Keratinocyte (primary cell): ENCODE measurements around the gene RHOBTB1.
"Not testable (repeated sequence)": the region's sequence is repeated elsewhere in the genome, so short reads cannot be mapped to it uniquely, and the experiment has no call there.

Experiments used
- CTCF ChIP-seq, 3 experiments: IDR thresholded peaks in 1 of 3; conservative IDR thresholded peaks in 1 of 3; optimal IDR thresholded peaks in 1 of 3; 2 replicates in 2 of 3; 3 replicates in 1 of 3; pipeline versions ENCODE3 to v1.5.1; 2011; ENCODE audit warnings: low read length in 3 of 3, mild to moderate bottlenecking in 3 of 3, moderate library complexity in 2 of 3, control low read depth in 1 of 3, inconsistent platforms in 1 of 3; ENCODE audit not compliant: insufficient read depth in 2 of 3; ENCODE audit errors: extremely low read depth in 1 of 3
- EZH2 ChIP-seq: IDR thresholded peaks from one replicate; pipeline ENCODE4 v1.6.1; 2012; ENCODE audit warnings: inconsistent platforms, mild to moderate bottlenecking, low read length, moderate library complexity

- not testable (repeated sequence) for TF ChIP-seq CTCF (optimal IDR thresholded peaks at IDR 0.05 in 1 of 3, IDR thresholded peaks at IDR 0.05 in 1 of 3, conservative IDR thresholded peaks at IDR 0.05 in 1 of 3; ENCODE audit: extremely low read depth in 1 of 3, insufficient read depth in 2 of 3, low read length in 3 of 3); EZH2
These were observed 102.8 kb downstream of the RHOBTB1 start for GRCh38 chr10:60841227-60841626.
